Measurements from ENCODE around the gene BBS4.

Gene BBS4

GRCh38 chr15:72784456-72784876 lies 98.5 kb downstream of the BBS4 start:
- no peaks in the 10 kb centered on the region for H3K9me3 ChIP-seq
- peak overlapping the region; percentile 89 to 99 for H3K4me3 ChIP-seq (ENCODE audit: low read depth in 1 of 2, low read length in 1 of 2)
- H3K27me3 ChIP-seq = peaks cover under 1% of the 10 kb centered on the region
- peaks cover 27 to 32% of the 10 kb centered on the region in 2 experiments for H3K4me1 ChIP-seq (ENCODE audit: control insufficient read depth in 1 of 2, insufficient read depth in 1 of 2, low read depth in 1 of 2, low read length in 1 of 2)
- TF ChIP-seq, protein P1, sequence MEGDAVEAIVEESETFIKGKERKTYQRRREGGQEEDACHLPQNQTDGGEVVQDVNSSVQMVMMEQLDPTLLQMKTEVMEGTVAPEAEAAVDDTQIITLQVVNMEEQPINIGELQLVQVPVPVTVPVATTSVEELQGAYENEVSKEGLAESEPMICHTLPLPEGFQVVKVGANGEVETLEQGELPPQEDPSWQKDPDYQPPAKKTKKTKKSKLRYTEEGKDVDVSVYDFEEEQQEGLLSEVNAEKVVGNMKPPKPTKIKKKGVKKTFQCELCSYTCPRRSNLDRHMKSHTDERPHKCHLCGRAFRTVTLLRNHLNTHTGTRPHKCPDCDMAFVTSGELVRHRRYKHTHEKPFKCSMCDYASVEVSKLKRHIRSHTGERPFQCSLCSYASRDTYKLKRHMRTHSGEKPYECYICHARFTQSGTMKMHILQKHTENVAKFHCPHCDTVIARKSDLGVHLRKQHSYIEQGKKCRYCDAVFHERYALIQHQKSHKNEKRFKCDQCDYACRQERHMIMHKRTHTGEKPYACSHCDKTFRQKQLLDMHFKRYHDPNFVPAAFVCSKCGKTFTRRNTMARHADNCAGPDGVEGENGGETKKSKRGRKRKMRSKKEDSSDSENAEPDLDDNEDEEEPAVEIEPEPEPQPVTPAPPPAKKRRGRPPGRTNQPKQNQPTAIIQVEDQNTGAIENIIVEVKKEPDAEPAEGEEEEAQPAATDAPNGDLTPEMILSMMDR (IDR thresholded peaks at IDR 0.05) = no peak
- H3K36me3 ChIP-seq = peaks cover 9% of the 10 kb centered on the region
- H3K27ac ChIP-seq = peak overlapping the region; percentile 98

DNA sequence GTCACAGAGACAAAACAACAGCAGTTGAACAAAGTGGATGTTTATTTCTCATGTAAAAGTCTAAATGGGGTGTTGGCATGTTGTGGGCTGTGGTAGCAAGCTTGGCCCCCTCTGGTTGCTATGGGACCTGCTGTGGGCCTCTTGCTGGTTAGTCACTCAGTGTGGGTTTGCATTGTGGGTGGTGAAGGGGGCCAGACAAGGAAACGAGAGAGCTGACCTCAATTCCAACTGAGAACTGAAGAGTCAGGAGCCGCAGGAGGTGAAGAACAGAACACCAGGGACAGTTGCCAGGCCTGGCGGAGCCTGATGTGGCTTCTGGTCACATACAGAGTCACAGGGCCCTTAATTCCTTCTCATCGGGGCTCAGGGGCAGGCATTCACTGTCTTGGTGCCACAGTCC lies 99.4 kb downstream of the BBS4 start:
- Histone ChIP-seq H3K4me1 (ENCODE audit: control insufficient read depth in 1 of 2, insufficient read depth in 1 of 2, low read depth in 1 of 2, low read length in 1 of 2) (peaks cover 27 to 32% of the 10 kb centered on the region in 2 experiments), H3K36me3 (peaks cover 2% of the 10 kb centered on the region), H3K27ac (no peak overlapping the region), H3K27me3 (peaks cover 11% of the 10 kb centered on the region), H3K9me3 (no peaks in the 10 kb centered on the region), H3K4me3 (ENCODE audit: low read depth in 1 of 2, low read length in 1 of 2) (no peak overlapping the region)
- TF ChIP-seq, protein P1 (IDR thresholded peaks at IDR 0.05) = no peak

- no peaks in the 10 kb centered on the region for H3K9me3 ChIP-seq
- peaks cover 26 to 28% of the 10 kb centered on the region in 2 experiments for H3K4me1 ChIP-seq (ENCODE audit: control insufficient read depth in 1 of 2, insufficient read depth in 1 of 2, low read depth in 1 of 2, low read length in 1 of 2)
- H3K27ac ChIP-seq = no peak overlapping the region
- H3K27me3 ChIP-seq = peaks cover 15% of the 10 kb centered on the region
- no peaks in the 10 kb centered on the region for H3K36me3 ChIP-seq
- H3K4me3 ChIP-seq (ENCODE audit: low read depth in 1 of 2, low read length in 1 of 2) = no peak overlapping the region
- TF ChIP-seq, protein P1 (IDR thresholded peaks at IDR 0.05) = no peak
These were observed 99.8 kb downstream of the BBS4 start for GRCh38 chr15:72785841-72786240.

GRCh38 chr15:72786242-72786641 lies 100.2 kb downstream of the BBS4 start:
- TF ChIP-seq, protein P1 (IDR thresholded peaks at IDR 0.05) = no peak

DNA sequence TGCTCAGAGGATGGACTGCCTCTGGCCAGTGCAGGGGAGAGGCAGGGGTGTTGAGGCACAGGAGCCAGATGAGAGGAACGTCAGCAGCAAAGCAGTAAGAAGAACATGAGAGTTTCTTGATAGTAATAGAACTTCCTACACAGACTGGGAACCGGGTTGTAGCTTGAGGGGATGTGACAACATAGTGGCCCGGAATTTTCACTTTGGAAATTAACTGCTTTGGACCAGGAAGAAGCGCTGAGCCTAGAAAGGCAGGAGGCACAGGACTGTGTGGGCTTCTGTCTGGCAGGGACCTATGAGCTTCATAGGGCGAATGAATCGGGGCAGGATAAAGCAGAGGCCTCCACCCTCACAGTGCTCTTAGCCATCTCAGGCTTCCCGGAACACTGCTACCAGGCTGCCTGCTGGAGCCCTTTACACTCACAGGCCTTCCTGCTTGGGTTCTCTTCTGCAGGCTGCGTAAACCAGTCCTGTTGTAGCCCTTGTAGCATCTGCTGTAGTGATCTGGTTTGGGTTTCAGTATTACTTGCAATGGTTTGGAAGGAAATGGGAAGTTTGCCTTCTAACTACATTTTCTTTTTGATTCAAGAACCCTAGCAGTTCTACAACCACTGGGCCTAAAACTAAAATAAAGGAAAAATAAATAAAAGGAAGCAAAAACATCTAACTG lies 100.8 kb downstream of the BBS4 start:
- H3K36me3 ChIP-seq = no peaks in the 10 kb centered on the region
- H3K27me3 ChIP-seq = peaks cover 24% of the 10 kb centered on the region
- no peaks in the 10 kb centered on the region for H3K9me3 ChIP-seq
- no peak overlapping the region for H3K4me3 ChIP-seq (ENCODE audit: low read depth in 1 of 2, low read length in 1 of 2)
- H3K4me1 ChIP-seq (ENCODE audit: control insufficient read depth in 1 of 2, insufficient read depth in 1 of 2, low read depth in 1 of 2, low read length in 1 of 2) = peaks cover 16 to 18% of the 10 kb centered on the region in 2 experiments
- H3K27ac ChIP-seq = no peak overlapping the region
- TF ChIP-seq, protein P1 (IDR thresholded peaks at IDR 0.05) = no peak

More at GRCh38 chr15:72786242-72786641, 100.2 kb downstream of the BBS4 start:
- Histone ChIP-seq H3K27me3 (peaks cover 19% of the 10 kb centered on the region), H3K4me3 (ENCODE audit: low read depth in 1 of 2, low read length in 1 of 2) (no peak overlapping the region), H3K36me3 (no peaks in the 10 kb centered on the region), H3K4me1 (ENCODE audit: control insufficient read depth in 1 of 2, insufficient read depth in 1 of 2, low read depth in 1 of 2, low read length in 1 of 2) (peaks cover 22 to 24% of the 10 kb centered on the region in 2 experiments), H3K27ac (no peak overlapping the region), H3K9me3 (no peaks in the 10 kb centered on the region)

All from neutrophil (primary cell).